HG03280 (cell line): ENCODE data around the gene COL27A1.
"Not testable (repeated sequence)": the region's sequence is repeated elsewhere in the genome, so short reads cannot be mapped to it uniquely, and the experiment has no call there.

Experiments
- ATAC-seq: cut with Tn5 transposase; IDR thresholded peaks from one replicate; pipeline ENCODE4 v1.9.1; 2021; ENCODE audit warnings: mild to moderate bottlenecking, moderate library complexity; ENCODE audit not compliant: unreplicated experiment

COL27A1 gene

DNA sequence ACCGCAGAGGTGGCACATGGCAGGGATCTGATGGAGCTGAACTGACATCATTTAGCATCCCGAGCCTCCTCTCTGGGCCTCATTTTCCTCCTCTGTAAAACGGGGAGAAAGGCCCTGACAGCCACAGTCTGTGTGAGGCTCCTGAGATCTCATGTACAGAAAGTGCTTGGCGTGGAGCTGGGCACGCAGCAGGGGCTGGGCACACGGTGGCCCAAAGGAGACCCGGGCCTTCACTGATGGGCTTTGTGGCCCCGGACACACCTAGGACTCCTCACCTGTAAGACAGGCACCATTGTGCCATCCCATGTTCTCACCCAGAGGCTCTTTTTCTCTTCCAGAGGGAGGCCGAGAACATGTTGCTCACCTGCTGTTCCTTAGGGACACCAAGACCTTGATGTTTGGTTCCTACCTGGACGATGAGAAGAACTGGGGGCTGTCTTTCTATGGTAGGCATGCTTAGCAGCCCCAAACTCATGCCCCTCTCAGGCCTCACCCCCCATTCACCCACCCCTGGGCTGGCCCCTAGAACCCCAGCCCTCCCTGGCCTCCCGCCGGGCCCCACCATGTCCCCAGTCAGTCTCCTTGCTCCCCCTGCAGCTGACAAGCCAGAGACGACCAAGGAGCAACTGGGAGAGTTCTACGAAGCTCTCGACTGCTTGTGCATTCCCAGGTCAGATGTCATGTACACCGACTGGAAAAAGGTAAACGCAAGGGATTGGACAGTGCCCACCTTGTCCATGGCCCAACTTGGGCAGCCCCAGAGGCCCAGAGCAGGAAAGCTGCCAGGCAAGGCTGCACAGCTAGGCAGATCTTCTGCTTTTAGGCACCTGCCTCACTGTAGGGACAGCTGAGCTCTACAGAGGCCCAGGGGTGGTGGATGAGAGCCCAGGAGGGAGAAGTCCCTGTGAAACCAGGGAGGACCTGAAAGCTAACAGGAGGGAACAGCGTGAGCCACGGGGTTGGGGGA is 176.2 kb downstream of the COL27A1 start:
- ATAC-seq = not testable (repeated sequence)

DNA sequence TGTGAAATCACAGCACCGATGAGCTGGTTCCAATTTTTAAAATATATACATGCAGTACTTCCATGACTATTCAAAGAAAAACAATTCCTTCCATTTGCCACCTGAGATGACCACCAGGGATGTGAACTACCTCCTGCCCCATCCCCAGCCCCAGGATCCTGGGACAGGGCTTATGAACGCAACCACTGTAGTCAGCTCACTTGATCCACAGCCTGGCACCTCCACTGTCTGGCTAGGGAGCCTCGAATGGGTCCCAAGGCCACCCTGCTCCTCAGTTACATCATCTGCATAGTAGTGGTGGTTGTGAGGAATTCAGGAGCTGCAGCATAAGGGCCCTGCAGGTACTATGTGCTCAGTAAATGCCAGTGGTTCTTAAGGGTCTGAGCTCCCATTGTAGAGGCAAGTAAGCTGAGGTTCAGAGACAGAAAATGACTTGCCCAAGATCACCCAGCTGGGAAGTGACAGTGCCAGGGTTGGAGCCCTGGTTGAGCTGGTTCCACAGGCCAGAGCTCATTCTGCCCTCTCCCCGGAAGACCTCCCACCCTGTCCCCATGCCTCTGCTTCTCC is 177.2 kb downstream of the COL27A1 start:
- ATAC-seq = not testable (repeated sequence)

DNA sequence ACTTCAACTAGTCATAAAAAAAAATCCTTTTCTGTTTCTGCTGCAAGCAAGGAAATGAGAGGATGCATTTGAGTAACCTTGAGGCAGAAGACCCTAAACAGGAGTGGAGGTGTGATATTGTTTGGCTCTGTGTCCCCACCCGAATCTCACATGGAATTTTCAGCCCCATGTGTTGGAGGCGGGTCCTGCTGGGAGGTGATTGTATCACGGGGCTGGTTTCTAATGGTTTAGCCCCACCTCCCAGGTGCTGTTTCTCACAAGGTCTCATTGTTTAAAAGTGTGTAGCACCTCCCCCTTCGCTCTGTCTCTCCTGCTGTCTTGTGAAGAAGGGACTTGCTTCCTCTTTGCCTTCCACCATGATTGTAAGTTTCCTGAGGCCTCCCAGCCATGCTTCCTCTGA is 178.4 kb downstream of the COL27A1 start:
- ATAC-seq = not testable (repeated sequence)

DNA sequence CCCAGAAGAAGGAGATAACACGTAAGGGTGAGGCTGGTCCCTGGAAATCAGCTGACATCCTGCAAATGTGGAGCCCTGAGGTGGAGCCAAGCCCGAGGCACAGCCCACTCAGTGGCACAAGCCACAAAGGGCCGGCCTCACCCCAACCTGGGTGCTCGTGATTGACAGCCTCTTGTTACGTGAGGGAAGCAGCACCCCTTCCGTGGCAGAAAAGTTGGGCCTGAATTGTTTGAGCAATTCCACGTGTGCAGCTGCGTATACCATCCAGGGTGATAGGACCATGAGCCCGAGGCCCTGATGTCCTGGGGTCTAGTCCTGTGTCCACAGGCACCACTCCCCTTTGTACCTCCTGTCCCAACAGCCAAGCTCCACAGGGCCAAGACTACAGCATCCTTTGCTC is 179.2 kb downstream of the COL27A1 start:
- no peak for ATAC-seq

DNA sequence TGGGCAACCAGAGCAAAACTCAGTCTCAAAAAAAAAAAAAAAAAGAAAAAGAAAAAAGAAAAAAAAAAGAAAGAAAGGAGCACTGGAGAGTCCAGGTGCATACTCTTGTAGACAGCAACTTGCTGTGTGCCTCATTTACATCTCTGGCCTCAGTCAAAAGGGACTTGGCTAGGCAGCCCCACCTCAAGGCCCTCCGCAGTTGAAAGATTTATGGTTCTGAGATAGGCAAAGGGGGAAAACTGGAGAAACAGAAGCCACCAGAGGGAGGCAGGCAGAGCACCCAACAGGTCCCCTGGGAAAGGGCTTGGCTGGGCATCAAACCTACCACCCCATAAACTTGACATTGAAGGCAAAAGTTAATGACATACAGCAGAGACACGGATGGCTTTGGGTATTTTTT is 180.4 kb downstream of the COL27A1 start:
- no peak for ATAC-seq

DNA sequence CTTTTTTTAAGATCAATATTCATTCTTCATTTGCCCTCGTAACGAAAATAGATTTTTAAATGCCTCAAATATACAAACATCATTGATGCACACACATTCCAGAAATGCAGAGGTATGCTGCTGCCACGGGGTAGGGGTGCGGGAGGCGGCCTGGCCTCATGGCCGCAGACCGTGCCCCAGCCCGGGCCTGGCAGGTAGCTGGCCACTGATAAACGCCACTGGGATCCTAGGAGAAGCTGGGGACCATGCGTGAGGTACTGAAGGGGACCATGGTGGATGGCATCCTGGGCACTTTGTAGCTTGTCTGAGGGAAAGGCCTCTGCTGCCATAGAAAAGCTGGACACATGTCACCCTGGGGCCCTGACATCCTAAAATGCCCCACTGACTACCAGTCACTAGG is 180.8 kb downstream of the COL27A1 start:
- ATAC-seq = no peak

DNA sequence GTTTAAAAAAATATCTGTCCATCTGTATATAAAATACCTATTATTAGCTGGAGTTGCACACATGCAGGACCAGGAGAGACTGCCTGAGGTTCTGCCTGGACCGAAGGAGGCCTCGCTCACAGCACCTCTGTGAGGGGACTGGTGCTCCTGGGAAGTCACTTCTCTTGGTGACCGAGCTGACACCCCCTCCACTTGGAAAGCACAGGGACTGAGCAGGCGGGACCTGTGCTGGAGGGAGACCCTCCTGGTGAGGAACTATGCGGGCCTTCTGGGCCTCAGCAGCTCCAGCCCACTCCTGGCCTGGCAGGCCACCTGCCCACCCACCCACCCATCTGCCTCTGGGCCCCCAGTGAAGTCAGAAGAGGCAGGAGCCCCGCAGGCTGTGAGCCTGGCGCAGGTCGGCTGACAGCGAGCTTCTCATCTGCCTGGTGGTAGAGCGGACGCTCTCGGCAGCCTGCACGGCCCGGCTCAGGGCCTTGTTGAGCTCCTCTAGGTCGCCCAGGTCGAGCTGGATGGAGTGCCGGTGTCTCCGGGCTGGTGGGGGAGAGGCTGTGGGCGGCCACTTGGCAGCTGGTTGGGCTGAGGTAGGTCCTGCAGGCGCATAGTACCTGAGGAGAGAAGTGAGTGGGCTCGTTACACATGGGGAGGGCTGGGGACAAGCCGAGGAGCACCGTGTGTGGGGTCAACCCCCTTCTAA is 181.5 kb downstream of the COL27A1 start:
- ATAC-seq = no peak

DNA sequence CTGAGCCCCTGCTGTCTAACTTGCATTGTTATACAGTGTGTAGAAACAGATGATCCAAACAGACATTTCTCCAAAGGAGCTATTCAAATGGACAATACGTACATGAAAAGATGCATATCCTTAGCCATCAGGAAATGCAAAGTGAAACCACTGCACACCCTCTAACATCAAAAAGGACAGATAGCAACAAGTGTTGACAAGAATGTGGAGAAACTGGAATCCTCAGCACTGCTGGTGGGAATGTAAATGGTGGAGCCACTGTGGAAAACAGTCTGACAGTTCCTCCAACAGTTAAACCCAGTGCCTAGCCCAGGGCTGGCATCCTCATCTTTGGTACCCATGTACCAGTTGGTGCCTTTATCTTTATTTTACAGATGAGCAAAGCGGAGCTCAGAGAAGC is 182.8 kb downstream of the COL27A1 start:
- ATAC-seq = no peak

DNA sequence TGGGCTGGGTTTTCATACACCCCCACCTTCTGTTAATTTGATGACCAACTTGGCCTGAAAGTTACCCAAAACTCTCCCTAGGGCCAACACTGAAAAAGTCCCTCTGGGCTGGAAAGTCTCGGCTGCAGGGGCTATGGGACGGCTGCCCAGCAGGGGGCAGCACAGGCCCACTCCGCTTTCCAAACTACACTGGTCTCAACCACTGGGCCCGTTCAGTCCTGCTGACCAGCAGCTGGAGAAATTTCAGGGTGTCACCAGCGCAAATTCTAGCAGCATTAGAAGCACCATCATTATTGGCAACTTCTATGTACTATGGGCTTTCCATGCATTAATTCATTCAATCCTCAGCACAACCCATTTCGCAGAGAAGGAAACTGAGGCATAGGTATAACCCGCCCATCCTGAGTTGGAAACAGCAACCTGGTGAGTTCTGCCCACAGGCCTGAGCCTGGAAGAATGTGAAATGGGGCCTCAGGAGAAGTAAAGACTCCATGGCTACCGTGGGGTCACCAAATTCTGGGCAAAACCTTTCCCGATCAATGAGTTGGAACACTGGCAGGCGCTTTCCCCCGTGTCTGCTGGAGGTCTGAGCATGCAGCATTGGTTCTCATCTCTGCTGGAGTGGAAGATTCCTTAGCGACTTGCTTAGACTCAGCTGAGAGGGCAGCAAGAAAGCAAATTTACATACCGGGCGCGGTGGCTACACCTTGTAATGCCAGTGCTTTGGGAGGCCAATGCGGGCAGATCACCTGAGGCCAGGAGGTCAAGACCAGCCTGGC is 184.0 kb downstream of the COL27A1 start:
- ATAC-seq = peak; percentile 59

DNA sequence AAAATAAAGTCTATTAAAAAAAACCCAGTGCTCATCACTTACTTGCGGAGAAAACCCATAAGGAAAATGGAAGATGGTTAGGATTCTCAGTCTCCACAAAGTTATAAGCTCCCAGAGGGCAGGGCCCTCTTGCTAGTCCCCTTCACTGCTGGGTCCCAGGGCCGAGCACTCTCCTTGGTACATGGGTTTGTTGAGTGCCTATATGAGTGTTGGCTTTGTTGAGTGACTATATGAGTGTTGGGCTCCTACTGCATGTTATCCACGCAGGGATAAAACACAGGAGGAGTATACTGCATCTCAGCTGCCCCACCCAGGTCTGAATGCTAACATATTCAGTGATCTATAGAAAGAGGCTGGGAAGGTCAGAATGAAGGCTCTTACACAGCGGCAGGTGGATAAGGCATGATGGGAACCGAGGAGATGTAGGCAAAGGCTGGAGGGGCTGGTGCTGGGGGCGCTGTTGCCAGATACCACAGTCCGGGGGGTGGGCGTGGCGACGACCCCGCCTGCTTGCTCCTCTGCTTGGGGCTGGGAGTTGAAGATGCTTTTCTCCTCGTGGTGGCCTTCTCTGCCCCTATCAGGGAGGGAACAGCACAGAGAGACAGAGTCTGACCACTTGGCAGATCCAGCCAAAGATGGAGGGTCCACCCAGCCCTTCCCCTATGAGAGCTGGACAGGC is 186.0 kb downstream of the COL27A1 start:
- no peak for ATAC-seq

DNA sequence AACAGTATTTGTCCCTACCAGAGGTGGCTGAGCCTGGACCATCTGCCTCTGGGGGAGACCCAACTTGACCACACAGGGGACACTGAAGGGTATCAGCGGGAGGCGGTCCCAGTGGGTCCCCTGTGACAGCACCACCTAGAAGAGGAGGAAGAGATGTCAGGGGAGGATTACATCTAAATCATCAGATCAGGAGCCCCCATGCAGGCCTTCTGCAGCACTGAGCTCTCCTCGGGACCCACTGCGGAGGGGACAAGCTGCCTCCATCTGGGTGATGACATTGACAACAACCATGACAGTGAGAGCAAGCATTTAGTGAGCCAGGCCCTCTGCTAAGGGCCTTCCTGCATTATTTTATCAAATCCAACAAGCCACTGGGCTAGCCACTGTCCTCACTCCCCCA is 186.7 kb downstream of the COL27A1 start:
- no peak for ATAC-seq

DNA sequence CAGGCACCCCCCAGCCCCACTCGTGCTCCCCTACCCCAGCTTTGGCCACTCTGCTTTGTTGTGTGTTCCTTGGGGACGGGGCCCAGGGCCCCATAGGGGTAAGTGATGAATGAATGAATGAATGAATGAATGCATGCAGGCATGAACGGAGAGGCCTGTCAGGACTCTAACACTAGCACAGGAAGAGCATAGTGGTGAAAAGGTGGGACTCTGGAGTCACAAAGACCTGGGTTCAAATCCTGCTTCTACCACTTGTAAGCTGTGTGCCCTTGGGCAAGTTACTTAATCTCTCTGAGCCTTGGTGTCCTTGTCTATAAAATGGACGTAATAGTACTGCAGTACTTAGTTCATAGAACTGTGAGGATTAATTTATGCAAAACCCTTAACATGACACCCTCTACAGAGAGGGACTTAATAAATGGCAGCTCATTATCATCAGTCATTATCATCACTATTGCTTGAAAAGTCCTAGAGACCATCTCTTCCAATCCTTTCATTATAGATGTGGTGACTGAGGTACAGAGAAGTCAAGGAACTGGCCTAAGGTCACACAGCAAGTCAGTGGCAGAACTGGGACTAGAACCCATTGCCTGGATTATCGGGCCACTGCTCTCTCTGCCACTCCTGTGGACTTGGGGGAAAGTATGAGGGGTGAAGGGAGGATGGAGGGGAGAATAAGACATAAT is 187.6 kb downstream of the COL27A1 start:
- no peak for ATAC-seq

DNA sequence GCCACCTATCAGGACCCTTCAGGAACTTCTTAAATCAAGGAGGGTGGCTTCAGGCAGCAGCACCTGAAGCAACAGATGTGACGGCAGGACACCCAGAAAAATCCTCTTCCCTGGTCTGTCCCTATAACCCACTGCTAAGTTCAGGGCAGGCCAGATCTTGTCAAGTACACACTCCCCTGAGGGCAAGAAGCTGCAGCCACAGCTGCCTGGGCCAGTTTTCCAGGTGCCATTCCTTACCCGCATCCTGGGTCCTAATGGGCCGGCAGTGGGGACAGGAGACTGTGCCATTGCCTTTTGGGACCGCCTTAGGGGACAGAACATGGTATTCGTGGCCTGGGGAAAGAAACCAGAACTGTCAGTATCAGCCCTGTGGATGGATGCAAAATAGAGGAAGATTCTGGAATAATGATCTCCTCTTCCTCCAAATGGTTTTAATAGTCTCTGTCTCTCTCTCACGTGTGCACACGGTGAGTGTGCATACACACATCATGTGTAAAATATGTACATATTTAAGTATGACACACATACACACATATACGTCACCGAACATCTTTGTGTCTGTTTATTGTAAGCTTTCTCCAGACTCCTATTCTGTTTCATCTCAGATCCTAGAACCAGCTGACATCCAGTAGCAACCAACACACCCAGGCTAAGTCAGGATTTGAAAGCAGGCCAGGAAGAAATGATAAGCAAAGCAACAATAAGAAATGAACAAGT is 188.3 kb downstream of the COL27A1 start:
- no peak for ATAC-seq

DNA sequence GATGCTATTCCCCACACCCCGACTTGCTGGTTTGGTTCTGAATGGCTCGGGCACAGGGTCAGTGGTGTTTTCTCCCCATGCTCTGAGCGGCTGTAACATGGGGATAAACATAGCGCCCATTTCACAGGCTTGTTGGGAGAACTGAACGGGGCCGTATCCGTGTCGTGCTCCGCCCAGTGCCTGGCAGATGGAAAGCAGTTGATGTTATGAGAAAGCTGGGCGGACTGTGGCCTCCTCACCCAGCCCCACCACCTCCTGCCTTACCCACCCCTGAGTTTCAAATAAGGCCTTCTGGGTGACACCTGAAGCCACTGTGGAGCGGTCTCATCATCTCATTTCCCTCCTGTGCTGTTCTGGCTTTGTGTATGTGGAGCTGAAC is 188.8 kb downstream of the COL27A1 start:
- no peak for ATAC-seq

DNA sequence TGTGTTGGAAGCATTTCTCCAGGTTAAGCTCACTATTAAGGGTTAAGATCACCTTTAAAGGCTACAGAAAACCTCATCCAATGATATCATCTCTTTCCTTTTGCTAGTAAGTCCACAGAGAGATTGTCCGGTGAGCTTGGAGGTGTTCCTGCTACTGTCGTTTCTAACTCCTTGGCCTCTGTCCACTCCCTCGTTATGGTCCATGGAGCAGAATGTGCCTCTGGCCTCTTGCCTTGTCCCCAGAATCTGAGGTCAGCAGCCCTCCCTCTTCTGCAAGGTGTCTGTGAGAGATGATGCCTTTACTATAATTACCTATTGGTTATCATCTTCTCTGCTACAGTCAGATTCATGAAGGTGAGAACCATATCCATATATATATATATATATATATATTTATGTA is 189.4 kb downstream of the COL27A1 start:
- no peak for ATAC-seq

DNA sequence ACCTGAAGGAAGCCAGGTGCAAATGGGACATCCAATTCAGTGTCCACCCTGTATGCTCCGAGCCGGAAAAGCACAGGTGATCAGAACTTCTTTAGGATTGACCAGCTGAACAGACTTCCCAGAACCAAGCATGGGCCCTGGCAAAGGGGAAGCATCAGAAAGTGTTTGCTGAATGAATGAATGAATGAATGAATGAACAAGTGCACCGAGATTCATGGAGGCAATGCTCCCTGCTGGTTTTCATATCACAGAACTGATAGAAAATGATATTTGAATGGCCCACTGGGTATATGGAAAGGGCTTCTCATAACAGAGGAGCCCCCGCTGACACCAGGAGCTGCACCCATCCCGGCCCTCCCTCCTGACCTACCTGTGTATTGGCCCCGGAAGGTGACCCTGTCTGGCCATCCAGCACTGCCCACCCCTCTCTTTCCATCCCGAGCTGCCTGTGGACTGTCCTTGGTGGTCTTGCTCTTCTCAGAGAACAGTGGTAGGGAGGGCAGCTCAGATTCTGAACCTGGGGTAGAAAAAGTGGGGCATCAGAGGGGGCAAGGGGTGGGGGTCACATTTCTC is 190.2 kb downstream of the COL27A1 start:
- no peak for ATAC-seq

DNA sequence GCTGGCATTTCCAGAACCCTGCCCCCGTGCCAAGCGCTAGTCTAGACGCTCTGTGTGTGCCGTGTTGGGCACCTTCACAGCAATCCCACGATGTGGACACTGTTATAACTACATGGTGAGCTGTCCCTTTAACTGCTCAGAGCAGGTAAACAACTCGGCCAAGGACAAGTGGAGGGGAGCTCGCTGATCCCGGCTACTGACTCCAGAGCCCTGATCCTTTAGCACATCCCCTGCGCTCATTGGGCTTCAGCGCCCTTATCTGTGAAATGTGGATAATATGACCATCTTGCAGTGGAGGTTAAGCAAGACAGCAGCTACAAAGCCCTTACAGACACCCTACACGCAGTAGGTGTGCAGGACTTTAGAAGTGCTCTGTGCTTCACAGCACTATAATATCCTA is 190.8 kb downstream of the COL27A1 start:
- no peak for ATAC-seq

DNA sequence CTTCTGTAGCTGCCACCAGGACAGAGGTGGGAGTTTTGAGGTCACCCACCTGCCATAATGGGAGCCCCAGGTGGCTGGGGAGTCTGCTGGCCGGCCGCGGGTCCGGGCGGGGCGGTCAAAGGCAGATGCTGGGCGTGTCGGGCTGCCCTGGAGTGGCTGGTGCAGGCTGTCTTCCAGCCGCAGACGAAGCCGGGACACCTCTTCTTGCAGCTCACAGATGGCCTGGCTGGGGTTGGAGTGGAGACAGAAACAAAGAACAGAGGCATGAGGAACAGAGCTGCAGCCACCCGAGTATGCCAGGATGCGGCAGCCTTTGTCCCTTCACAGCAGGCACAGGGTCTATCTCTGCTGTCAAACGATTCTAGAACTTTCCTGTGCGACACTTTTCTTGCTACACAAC is 192.3 kb downstream of the COL27A1 start:
- no peak for ATAC-seq
